Loucy (cell line): ENCODE measurements around the gene IVNS1ABP.

Experiments used
- H2AFZ ChIP-seq: fragments of 200-600 bp; sonication (generic); 2 replicates; pipeline ENCODE4 v1.6.0; 2016; ENCODE audit warnings: antibody characterized with exemption, mild to moderate bottlenecking, low read length, moderate library complexity
- H3F3A ChIP-seq: fragments of 200-600 bp; 2 replicates; pipeline ENCODE4 v1.6.0; 2016; ENCODE audit warnings: antibody characterized with exemption, low read depth, mild to moderate bottlenecking
- H3K27me3 ChIP-seq: fragments of 200-600 bp; sonication (generic); 2 replicates; pipeline ENCODE4 v1.6.1; 2014; ENCODE audit warnings: low read length, mild to moderate bottlenecking; ENCODE audit not compliant: insufficient read depth, poor library complexity, severe bottlenecking
- H3K36me3 ChIP-seq: fragments of 200-600 bp; sonication (generic); 2 replicates; pipeline ENCODE4 v1.6.1; 2016; ENCODE audit warnings: low read length; ENCODE audit not compliant: insufficient read depth
- H3K4me1 ChIP-seq: fragments of 200-600 bp; sonication (generic); 2 replicates; pipeline ENCODE4 v1.5.1; 2014; ENCODE audit warnings: low read length, mild to moderate bottlenecking; ENCODE audit not compliant: insufficient read depth, poor library complexity, severe bottlenecking
- H3K4me2 ChIP-seq: fragments of 200-600 bp; sonication (generic); 2 replicates; pipeline ENCODE4 v1.6.0; 2014; ENCODE audit warnings: antibody characterized with exemption, low read length, low read depth, mild to moderate bottlenecking; ENCODE audit not compliant: poor library complexity, severe bottlenecking
- H3K4me3 ChIP-seq: fragments of 200-600 bp; sonication (generic); 2 replicates; pipeline ENCODE4 v1.5.1; 2014; ENCODE audit warnings: low read length, mild to moderate bottlenecking, mixed read lengths; ENCODE audit not compliant: poor library complexity, severe bottlenecking
- H3K79me2 ChIP-seq: fragments of 200-600 bp; sonication (generic); 2 replicates; pipeline ENCODE4 v1.6.1; 2014; ENCODE audit warnings: low read length; ENCODE audit not compliant: insufficient read depth
- H3K9ac ChIP-seq: fragments of 200-600 bp; sonication (generic); 2 replicates; pipeline ENCODE4 v1.6.0; 2014; ENCODE audit warnings: mild to moderate bottlenecking, low read depth, low read length, moderate library complexity; ENCODE audit not compliant: poor library complexity, severe bottlenecking
- H3K9me2 ChIP-seq: fragments of 200-600 bp; sonication (generic); replicated peaks from 2 replicates; pipeline ENCODE4 v1.6.1; 2016; ENCODE audit warnings: low read depth, low read length, mixed read lengths
- H3K9me3 ChIP-seq: fragments of 200-600 bp; sonication (generic); 2 replicates; pipeline ENCODE4 v1.6.1; 2014; ENCODE audit warnings: mild to moderate bottlenecking, antibody characterized with exemption, low read length, low read depth; ENCODE audit not compliant: insufficient read depth
- H4K20me1 ChIP-seq: fragments of 200-600 bp; sonication (generic); 2 replicates; pipeline ENCODE4 v1.6.0; 2014; ENCODE audit warnings: antibody characterized with exemption, low read length, mild to moderate bottlenecking; ENCODE audit not compliant: insufficient read depth, poor library complexity, severe bottlenecking
- CTCF ChIP-seq: fragments of 200-600 bp; sonication (generic); conservative IDR thresholded peaks from 2 replicates; pipeline ENCODE4 v1.5.1; 2014; ENCODE audit warnings: mild to moderate bottlenecking, antibody characterized with exemption, low read length
- EZH2phosphoT487 ChIP-seq: fragments of 200-600 bp; IDR thresholded peaks from 2 replicates; pipeline ENCODE4 v1.6.1; 2018; ENCODE audit warnings: antibody characterized with exemption, mild to moderate bottlenecking, moderate library complexity, borderline replicate concordance

IVNS1ABP gene

DNA sequence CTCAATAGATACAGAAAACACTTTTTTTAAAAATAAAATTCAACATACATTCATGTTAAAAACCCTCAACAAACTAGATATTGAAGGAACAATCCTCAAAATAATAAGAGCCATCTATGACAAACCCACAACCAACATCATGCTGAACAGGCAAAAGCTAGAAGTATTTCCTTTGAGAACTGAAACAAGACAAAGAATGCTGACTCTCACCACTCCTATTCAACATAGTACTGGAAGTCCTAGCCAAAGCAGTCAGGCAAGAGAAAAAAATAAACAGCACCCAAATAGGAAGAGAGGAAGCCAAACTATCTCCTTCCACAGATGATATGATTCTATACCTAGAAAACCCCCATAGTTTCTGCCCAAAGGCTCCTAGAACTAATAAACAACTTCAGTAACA, 46.2 kb upstream of the IVNS1ABP start:
- H3K27me3 ChIP-seq = no peaks in the 10 kb centered on the region
- TF ChIP-seq CTCF (no peak), EZH2phosphoT487 (no peak)
- no peaks in the 10 kb centered on the region for H4K20me1 ChIP-seq
- H3K9me3 ChIP-seq = peaks cover 6% of the 10 kb centered on the region; the same call in 1 of the 2 replicates
- H3F3A ChIP-seq = no peaks in the 10 kb centered on the region
- no peaks in the 10 kb centered on the region for H3K9me2 ChIP-seq
- no peak overlapping the region for H2AFZ ChIP-seq
- no peak overlapping the region for H3K4me3 ChIP-seq
- H3K9ac ChIP-seq = no peak overlapping the region
- H3K79me2 ChIP-seq = no peaks in the 10 kb centered on the region
- no peaks in the 10 kb centered on the region for H3K36me3 ChIP-seq
- no peak overlapping the region for H3K4me2 ChIP-seq
- no peaks in the 10 kb centered on the region for H3K4me1 ChIP-seq

GRCh38 chr1:185360714-185361113, 43.7 kb upstream of the IVNS1ABP start:
- Histone ChIP-seq H3K9me2 (no peaks in the 10 kb centered on the region), H3K9me3 (peaks cover 6% of the 10 kb centered on the region; the same call in 1 of the 2 replicates), H2AFZ (no peak overlapping the region), H3K9ac (no peak overlapping the region), H3F3A (no peaks in the 10 kb centered on the region), H3K4me1 (no peaks in the 10 kb centered on the region), H3K4me2 (no peak overlapping the region), H3K36me3 (no peaks in the 10 kb centered on the region), H3K27me3 (no peaks in the 10 kb centered on the region), H3K4me3 (no peak overlapping the region), H3K79me2 (no peaks in the 10 kb centered on the region), H4K20me1 (no peaks in the 10 kb centered on the region)
- TF ChIP-seq EZH2phosphoT487 (no peak), CTCF (no peak)

DNA sequence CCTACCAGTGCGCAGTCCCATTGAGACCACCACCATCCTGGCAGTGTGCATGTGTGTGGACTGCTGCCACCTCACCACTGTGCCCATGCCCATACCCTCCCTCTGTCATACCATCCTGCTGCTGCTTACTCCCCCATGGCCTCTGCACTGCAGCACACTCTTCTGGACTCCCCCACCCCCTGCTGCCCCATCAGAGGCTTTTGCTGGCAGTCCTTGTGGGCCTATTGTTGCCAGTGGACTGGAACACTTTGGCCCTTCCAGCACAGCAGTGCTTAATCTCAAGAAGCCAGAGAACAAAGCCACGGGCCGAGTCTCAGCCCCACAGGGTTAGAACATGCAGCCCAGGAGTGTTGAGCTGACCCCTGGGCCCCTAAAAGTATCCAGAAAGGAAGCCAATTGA, 41.9 kb upstream of the IVNS1ABP start:
- H3K4me2 ChIP-seq = no peak overlapping the region
- H3K9me3 ChIP-seq = peaks cover 6% of the 10 kb centered on the region; the same call in 1 of the 2 replicates
- no peaks in the 10 kb centered on the region for H3F3A ChIP-seq
- H3K27me3 ChIP-seq = no peaks in the 10 kb centered on the region
- no peak overlapping the region for H3K4me3 ChIP-seq
- no peaks in the 10 kb centered on the region for H3K9me2 ChIP-seq
- H2AFZ ChIP-seq = no peak overlapping the region
- TF ChIP-seq EZH2phosphoT487 = no peak
- TF ChIP-seq CTCF = no peak
- no peaks in the 10 kb centered on the region for H3K36me3 ChIP-seq
- no peak overlapping the region for H3K9ac ChIP-seq
- H3K79me2 ChIP-seq = no peaks in the 10 kb centered on the region
- no peaks in the 10 kb centered on the region for H4K20me1 ChIP-seq
- H3K4me1 ChIP-seq = no peaks in the 10 kb centered on the region
